HG02759 (cell line): ENCODE results near the gene PCDHGB2.
A peak's percentile ranks its signal among the peaks of the same experiment; 100 is the strongest.
"Not testable (repeated sequence)": the region's sequence is repeated elsewhere in the genome, so short reads cannot be mapped to it uniquely, and the experiment has no call there.

ENCODE experiments used
- ATAC-seq: cut with Tn5 transposase; IDR thresholded peaks from one replicate; pipeline ENCODE4 v1.9.1; 2021; ENCODE audit warnings: mild to moderate bottlenecking, moderate library complexity; ENCODE audit not compliant: unreplicated experiment

PCDHGB2 gene

GRCh38 chr5:141383345-141383744, 23.6 kb downstream of the PCDHGB2 start:
- ATAC-seq: no peak

DNA sequence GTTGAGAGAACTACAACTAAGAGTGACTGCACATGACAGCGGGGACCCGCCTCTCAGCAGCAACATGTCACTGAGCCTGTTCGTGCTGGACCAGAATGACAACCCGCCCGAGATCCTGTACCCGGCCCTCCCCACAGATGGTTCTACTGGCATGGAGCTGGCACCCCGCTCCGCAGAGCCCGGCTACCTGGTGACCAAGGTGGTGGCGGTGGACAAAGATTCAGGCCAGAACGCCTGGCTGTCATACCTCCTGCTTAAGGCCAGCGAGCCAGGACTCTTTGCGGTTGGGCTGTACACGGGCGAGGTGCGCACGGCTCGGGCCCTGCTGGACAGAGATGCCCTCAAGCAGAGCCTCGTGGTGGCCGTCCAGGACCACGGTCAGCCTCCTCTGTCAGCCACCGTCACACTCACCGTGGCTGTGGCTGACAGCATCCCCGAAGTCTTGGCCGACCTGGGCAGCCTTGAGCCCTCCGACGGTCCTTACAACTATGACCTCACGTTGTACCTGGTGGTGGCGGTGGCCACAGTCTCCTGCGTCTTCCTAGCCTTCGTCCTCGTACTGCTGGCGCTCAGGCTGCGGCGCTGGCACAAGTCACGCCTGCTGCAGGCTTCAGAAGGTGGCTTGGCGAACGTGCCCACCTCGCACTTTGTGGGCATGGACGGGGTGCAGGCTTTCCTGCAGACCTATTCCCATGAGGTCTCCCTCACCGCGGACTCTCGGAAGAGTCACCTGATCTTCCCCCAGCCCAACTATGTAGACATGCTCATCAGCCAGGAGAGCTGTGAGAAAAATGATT, 24.9 kb downstream of the PCDHGB2 start:
- no peak for ATAC-seq

- peak; percentile 70 for ATAC-seq
Observed at GRCh38 chr5:141387557-141388311, 27.9 kb downstream of the PCDHGB2 start, which contains the start of gene PCDHGB4. TSS of gene PCDHGB4 (plus strand) at chr5:141387698. CDS start at chr5:141387885, 187 bp downstream.

GRCh38 chr5:141388661-141389060, 28.9 kb downstream of the PCDHGB2 start:
- ATAC-seq: no peak

DNA sequence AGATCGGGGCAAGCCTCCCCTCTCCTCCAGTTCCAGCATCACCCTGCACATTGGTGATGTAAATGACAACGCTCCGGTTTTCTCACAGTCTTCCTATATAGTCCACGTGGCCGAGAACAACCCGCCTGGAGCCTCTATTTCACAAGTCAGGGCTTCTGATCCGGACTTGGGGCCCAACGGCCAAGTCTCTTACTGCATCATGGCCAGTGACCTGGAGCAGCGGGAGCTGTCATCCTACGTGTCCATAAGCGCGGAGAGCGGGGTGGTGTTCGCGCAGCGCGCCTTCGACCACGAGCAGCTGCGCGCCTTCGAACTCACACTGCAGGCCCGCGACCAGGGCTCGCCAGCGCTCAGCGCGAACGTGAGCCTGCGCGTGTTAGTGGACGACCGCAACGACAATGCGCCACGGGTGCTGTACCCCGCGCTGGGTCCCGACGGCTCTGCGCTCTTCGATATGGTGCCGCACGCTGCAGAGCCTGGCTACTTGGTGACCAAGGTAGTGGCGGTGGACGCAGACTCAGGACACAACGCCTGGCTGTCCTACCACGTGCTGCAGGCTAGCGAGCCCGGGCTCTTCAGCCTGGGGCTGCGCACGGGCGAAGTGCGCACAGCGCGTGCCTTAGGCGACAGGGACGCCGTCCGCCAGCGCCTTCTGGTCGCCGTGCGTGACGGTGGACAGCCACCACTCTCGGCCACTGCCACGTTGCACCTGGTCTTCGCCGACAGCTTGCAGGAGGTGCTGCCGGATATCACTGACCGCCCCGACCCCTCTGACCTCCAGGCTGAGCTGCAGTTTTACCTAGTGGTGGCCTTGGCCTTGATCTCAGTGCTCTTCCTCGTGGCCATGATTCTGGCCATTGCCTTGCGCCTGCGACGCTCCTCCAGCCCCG, 29.6 kb downstream of the PCDHGB2 start:
- no peak for ATAC-seq

GRCh38 chr5:141392429-141393198, 32.8 kb downstream of the PCDHGB2 start, which contains the start of gene PCDHGA8:
TSS of gene PCDHGA8 (plus strand) at chr5:141392633. CDS start at chr5:141392814, 181 bp downstream.
- no peak for ATAC-seq

DNA sequence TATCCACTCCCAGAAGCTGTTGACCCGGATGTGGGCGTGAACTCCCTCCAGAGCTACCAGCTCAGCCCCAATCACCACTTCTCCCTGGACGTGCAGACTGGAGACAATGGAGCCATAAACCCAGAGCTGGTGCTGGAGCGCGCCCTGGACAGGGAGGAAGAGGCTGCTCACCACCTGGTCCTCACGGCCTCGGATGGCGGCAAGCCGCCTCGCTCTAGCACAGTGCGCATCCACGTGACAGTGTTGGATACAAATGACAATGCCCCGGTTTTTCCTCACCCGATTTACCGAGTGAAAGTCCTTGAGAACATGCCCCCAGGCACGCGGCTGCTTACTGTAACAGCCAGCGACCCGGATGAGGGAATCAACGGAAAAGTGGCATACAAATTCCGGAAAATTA, 33.5 kb downstream of the PCDHGB2 start:
- ATAC-seq: no peak

GRCh38 chr5:141394401-141395187, 34.8 kb downstream of the PCDHGB2 start:
- ATAC-seq: not testable (repeated sequence)

DNA sequence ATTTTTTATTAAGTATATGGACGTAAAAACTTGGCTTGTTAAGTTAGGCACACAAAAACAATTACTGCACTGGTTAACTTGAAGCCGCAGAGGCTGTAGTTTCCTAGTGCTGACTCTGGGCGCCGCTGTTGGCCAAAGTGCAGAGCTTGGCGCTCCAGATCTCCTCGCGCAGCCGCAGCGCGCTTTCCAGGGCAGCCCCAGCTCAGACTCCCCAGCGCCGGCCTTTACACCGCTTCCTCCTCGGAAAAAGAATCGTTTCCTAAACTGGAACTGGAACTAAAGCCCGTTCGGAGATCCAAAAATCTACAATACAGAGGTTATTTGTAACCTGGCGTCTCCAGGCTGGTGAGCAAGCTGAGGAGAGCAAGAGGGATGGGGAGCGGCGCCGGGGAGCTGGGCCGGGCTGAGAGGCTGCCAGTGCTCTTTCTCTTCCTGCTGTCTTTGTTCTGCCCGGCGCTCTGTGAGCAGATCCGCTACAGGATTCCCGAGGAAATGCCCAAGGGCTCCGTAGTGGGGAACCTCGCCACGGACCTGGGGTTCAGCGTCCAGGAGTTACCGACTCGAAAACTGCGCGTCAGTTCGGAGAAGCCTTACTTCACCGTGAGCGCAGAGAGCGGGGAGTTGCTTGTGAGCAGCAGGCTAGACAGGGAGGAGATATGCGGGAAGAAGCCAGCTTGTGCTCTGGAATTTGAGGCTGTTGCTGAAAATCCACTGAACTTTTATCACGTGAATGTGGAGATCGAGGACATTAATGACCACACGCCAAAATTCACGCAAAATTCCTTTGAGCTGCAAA, 38.2 kb downstream of the PCDHGB2 start, which contains the start of gene PCDHGB5:
Gene PCDHGB5 (plus strand): TSS at position 192 of the 796 bp plus-strand sequence. CDS start 181 bp downstream, at position 373.
- peak; percentile 98 for ATAC-seq

GRCh38 chr5:141398608-141399007, 38.8 kb downstream of the PCDHGB2 start:
- ATAC-seq: no peak

GRCh38 chr5:141399555-141400258, 39.9 kb downstream of the PCDHGB2 start:
- no peak for ATAC-seq

DNA sequence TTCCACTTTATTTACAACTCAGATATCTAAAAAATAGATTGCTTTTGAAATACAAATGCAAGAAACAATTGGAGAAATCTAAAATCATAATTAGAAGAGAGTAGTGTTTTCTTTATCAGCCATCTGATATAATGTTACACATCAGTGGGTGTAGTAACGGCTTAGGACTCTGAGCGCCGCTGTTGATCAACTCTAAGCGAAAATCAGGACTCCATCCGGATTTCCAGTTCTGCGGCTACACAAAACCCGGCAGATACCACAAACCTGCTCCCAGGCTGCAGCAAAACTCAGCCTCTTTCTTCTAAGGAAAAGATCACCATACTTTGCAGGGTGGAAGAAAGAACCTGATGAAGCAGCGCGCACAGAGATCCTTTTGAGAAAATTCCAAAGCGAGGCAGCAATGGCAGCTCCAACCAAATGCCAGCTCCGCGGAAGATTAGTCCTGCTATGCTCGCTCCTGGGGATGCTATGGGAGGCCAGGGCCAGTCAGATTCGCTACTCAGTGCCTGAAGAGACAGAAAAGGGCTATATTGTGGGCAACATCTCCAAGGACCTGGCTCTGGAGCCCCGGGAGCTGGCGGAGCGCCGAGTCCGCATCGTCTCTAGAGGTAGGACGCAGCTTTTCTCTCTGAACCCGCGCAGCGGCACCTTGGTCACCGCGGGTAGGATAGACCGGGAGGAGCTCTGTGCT, 42.9 kb downstream of the PCDHGB2 start, which contains the start of gene PCDHGA9:
Gene PCDHGA9 (plus strand): TSS at position 226 of the 691 bp plus-strand sequence. CDS start 175 bp downstream, at position 401.
- no peak for ATAC-seq

DNA sequence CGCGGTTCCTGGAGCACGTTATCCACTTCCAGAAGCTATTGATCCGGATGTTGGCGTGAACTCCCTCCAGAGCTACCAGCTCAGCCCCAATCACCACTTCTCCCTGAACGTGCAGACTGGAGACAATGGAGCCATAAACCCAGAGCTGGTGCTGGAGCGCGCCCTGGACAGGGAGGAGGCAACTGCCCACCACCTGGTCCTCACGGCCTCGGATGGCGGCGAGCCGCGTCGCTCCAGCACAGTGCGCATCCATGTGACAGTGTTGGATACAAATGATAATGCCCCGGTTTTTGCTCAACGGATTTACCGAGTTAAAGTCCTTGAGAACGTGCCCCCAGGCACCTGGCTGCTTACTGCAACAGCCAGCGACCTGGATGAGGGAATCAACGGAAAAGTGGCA, 43.6 kb downstream of the PCDHGB2 start:
- no peak for ATAC-seq

GRCh38 chr5:141407790-141408505, 48.2 kb downstream of the PCDHGB2 start, which contains the start of gene PCDHGB6:
TSS of gene PCDHGB6 (plus strand) at chr5:141408021. CDS start at chr5:141408203, 182 bp downstream.
- ATAC-seq: peak; percentile 65

- no peak for ATAC-seq
Observed at GRCh38 chr5:141409598-141410306, 50.0 kb downstream of the PCDHGB2 start.

DNA sequence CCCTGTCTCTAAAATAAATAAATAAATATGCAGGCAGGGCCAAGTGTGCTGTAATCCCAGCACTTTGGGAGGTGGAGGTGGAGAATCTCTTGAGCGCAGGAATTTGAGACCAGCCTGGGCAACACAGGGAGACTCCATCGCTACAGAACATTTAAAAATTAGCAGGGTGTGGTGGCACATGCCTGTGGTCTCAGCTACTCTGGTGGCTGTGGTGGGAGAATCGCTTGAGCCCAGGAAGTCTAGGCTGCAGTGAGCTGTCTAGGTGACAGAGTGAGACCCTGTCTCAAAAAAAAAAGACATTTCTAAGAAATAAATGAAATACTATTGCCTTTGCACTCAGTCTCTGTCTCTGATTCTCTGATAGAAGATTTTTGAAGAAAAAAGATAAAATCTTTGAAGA, 51.8 kb downstream of the PCDHGB2 start:
- no peak for ATAC-seq
